22Rv1 (cell line): Measurements from ENCODE around the gene RPP25L.

Experiments
- H3K27ac ChIP-seq: fragments of 450-650 bp; 2 replicates; pipeline ENCODE4 v1.5.1; 2017
- CTCF ChIP-seq: fragments of 450-650 bp; IDR thresholded peaks from 2 replicates; pipeline ENCODE4 v1.5.1; 2017; ENCODE audit warnings: mild to moderate bottlenecking
- ZFX ChIP-seq: fragments of 450-650 bp; IDR thresholded peaks from 2 replicates; pipeline ENCODE4 v1.6.1; 2017; ENCODE audit warnings: antibody characterized with exemption, borderline replicate concordance

RPP25L gene

DNA sequence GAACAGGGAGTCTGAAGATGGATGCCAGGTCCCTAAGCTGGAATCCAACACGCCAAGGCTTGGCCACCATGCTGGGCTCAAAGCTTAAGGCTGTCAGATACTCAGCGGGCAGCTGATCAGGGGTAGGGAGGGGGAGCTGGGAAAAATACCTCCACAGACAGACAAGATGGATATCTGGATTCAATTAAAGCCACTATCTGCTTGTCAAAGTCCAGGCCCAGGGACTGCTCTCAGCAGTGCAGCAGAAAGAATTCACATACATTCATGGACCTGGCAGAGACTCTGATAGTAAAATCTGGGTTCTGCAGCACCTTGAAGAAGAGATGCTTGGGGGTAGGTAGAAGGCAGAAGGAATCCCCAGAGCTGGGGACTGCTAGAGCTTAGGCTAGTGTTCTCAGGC, 3.2 kb upstream of the RPP25L start:
- TF ChIP-seq CTCF (no peak), ZFX (no peak)
- no peak overlapping the region for H3K27ac ChIP-seq

GRCh38 chr9:34612788-34613390, 992 bp upstream of the RPP25L start:
- TF ChIP-seq CTCF (peak; percentile 98), ZFX (no peak)
- H3K27ac ChIP-seq: peak overlapping the region; percentile 88

GRCh38 chr9:34611251-34611810, 566 bp downstream of the RPP25L start:
- H3K27ac ChIP-seq: peak overlapping the region; percentile 88
- no peak for TF ChIP-seq ZFX
- TF ChIP-seq CTCF: no peak

DNA sequence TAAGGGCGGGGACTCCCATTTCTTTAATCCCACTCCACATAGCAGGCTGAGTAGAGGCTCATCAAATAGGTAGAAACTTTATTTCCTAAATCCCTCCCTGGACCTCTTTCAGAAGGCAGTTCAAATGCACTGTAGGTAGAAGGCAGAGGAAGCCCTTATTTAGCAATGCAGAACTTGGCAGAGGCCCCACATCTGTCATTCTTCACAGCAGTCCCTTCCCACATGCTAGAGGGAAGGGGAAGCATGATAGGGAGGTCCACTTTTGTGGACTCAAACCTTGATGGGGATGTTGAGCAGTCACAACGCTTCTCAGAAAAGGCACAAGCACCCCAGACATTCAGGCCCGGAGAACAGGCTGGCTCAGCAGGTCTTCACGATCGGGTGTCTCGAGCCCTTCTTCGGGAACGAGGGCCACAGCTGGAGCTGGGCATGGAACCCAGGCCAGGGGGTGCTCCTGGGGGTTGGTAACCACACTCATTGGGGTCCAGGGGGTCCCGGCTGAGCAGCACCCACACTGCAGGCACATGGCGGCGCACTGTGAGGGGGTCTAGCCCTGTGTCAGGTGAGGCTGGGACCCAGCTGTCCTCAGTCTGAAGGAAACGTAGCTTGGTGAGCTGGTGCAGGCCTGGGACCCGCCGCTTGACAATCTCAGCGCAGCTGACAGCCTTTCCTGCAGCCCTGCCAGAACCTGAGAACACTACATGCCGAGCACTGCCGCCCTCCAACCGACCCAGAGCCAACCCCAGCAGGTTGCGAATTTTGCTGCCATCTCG, 1.3 kb downstream of the RPP25L start:
- TF ChIP-seq ZFX (no peak), CTCF (no peak)
- peak overlapping the region; percentile 88 for H3K27ac ChIP-seq

- TF ChIP-seq CTCF (no peak), ZFX (no peak)
- no peak overlapping the region for H3K27ac ChIP-seq
These were observed 4.6 kb downstream of the RPP25L start for GRCh38 chr9:34607331-34607730.

GRCh38 chr9:34606905-34607304, 5.0 kb downstream of the RPP25L start:
- no peak overlapping the region for H3K27ac ChIP-seq
- TF ChIP-seq ZFX (no peak), CTCF (no peak)

DNA sequence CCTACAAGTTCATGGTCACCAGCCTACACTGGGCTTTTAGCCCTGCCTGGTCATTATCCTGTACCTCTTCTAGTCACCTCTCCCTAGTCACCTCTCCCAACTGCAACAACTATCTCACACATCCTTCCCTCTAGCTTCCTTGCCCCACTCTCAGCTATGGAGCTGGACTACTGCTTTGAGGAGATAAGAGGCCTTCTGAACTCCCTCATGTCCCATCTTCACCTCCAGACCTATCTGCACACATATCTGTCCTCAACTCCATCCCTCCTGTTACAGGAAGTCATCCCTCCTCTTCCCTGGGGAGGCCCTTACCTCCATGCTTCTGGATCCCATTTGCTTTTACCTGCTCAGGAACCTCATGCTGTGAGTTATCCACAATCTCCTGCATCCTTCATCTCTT, 5.7 kb downstream of the RPP25L start:
- H3K27ac ChIP-seq: no peak overlapping the region
- TF ChIP-seq ZFX: no peak
- TF ChIP-seq CTCF: no peak
